Hematopoietic multipotent progenitor cell treated with erythropoietin and hydrocortisone succinate and interleukin-3 and kit ligand, for 15 days (in vitro differentiated cells): ENCODE measurements around the gene PCDHA7.
"Not testable (repeated sequence)": the region's sequence is repeated elsewhere in the genome, so short reads cannot be mapped to it uniquely, and the experiment has no call there.

Experiments
- DNase-seq: peaks from one replicate; pipeline ENCODE4 v3.0.0-alpha.2; 2015; ENCODE audit warnings: low spot score

The PCDHA7 gene

DNA sequence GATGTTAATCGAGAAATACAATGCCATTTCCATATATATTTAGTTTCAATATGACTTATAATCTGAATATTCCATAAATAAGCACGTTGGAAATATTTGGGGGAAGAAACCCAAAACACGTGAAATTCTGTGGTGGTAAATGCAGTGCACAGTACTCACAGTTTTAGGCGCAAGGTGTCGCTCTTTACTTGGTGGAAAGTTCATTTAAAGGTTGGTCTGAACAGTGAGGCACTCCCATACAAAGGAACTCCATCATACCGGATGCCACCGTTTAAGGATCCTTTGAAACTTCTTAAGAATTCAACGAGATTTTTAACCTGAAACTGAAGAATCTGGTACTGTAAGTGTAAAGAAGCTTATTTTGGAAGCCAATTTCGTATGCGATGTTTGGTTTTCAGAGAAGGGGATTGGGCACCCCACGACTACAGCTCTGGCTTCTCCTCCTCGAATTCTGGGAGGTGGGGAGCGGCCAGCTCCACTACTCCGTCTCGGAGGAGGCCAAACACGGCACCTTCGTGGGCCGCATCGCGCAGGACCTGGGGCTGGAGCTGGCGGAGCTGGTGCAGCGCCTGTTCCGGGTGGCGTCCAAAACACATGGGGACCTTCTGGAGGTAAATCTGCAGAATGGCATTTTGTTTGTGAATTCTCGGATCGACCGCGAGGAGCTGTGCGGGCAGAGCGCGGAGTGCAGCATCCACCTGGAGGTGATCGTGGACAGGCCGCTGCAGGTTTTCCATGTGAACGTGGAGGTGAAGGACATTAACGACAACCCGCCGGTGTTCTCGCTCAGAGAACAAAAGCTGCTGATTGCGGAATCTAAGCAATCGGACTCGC lies 34.9 kb downstream of the PCDHA7 start, which contains the start of gene PCDHA11:
PCDHA11 (plus strand) TSS at position 237 of the 834 bp plus-strand sequence; CDS start at position 384, 147 bp downstream.
- DNase-seq = no peak

DNA sequence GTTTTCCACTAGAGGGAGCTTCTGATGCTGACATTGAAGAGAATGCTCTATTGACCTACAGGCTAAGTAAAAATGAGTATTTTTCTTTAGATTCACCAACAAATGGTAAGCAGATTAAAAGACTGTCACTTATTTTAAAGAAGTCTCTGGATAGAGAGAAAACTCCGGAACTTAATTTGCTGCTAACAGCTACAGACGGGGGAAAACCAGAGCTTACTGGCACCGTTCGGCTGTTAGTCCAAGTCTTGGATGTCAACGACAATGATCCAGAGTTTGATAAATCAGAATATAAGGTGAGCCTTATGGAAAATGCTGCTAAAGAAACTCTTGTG lies 35.5 kb downstream of the PCDHA7 start:
- no peak for DNase-seq

DNA sequence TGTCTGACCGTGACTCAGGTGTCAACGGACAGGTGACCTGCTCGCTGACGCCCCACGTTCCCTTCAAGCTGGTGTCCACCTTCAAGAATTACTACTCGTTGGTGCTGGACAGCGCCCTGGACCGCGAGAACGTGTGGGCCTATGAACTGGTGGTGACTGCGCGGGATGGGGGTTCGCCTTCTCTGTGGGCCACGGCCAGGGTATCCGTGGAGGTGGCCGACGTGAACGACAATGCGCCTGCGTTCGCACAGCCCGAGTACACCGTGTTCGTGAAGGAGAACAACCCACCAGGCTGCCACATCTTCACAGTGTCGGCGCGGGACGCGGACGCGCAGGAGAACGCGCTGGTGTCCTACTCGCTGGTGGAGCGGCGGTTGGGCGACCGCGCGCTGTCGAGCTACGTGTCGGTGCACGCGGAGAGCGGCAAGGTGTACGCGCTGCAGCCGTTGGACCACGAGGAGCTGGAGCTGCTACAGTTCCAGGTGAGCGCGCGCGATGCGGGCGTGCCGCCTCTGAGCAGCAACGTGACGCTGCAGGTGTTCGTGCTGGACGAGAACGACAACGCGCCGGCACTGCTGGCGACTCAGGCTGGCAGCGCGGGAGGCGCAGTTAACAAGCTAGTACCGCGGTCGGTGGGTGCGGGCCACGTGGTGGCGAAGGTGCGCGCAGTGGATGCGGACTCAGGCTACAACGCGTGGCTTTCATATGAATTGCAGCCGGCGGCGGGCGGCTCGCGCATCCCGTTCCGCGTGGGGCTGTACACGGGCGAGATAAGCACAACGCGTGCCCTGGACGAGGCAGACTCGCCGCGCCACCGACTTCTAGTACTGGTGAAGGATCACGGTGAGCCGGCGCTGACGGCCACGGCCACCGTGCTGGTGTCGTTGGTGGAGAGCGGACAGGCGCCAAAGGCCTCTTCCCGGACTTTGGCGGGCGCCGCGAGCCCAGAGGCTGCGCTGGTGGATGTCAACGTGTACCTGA lies 36.4 kb downstream of the PCDHA7 start:
- DNase-seq = no peak

DNA sequence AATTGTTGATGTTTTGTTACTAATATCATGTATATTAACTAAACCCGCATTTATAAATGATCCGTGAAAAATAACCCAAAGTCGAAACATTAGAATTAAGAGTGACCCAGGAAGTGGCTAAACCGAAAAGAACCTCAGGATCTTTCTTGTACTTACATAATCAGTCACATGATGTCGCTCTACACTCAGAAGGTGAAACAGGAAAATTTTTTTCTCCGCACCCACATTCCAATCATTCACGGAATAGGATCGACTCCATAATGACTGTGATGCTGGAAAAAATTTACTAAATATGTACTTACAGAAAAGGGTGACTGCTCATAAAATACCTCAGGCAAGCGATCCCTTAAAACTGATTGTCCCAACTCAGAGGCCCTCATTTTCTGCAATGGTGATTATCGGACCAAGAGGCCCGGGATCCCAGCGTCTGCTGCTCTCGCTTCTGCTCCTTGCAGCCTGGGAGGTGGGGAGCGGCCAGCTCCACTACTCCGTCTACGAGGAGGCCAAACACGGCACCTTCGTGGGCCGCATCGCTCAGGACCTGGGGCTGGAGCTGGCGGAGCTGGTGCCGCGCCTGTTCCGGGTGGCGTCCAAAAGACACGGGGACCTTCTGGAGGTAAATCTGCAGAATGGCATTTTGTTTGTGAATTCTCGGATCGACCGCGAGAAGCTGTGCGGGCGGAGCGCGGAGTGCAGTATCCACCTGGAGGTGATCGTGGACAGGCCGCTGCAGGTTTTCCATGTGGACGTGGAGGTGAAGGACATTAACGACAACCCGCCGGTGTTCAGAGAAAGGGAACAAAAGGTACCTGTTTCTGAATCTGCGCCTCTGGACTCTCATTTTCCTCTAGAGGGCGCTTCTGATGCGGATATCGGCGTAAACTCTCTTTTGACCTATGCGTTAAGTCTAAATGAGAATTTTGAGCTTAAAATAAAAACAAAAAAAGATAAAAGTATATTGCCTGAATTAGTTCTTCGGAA lies 41.3 kb downstream of the PCDHA7 start, which contains the start of gene PCDHA12:
PCDHA12 (plus strand) TSS at position 224 of the 981 bp plus-strand sequence; CDS start at position 389, 165 bp downstream.
- no peak for DNase-seq

DNA sequence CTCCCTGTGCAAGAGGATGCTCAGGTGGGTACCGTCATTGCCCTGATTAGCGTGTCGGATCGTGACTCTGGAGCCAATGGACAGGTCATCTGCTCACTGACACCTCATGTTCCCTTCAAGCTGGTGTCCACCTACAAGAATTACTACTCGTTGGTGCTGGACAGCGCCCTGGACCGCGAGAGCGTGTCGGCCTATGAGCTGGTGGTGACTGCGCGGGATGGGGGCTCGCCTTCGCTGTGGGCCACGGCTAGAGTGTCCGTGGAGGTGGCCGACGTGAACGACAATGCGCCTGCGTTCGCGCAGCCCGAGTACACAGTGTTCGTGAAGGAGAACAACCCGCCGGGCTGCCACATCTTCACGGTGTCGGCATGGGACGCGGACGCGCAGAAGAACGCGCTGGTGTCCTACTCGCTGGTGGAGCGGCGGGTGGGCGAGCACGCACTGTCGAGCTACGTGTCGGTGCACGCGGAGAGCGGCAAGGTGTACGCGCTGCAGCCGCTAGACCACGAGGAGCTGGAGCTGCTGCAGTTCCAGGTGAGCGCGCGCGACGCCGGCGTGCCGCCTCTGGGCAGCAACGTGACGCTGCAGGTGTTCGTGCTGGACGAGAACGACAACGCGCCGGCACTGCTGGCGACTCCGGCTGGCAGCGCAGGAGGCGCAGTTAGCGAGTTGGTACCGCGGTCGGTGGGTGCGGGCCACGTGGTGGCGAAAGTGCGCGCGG lies 42.6 kb downstream of the PCDHA7 start:
- not testable (repeated sequence) for DNase-seq

DNA sequence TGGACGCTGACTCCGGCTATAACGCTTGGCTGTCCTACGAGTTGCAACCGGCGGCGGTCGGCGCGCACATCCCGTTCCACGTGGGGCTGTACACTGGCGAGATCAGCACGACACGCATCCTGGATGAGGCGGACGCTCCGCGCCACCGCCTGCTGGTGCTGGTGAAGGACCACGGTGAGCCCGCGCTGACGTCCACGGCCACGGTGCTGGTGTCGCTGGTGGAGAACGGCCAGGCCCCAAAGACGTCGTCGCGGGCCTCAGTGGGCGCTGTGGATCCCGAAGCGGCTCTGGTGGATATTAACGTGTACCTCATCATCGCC lies 43.2 kb downstream of the PCDHA7 start:
- DNase-seq = no peak

DNA sequence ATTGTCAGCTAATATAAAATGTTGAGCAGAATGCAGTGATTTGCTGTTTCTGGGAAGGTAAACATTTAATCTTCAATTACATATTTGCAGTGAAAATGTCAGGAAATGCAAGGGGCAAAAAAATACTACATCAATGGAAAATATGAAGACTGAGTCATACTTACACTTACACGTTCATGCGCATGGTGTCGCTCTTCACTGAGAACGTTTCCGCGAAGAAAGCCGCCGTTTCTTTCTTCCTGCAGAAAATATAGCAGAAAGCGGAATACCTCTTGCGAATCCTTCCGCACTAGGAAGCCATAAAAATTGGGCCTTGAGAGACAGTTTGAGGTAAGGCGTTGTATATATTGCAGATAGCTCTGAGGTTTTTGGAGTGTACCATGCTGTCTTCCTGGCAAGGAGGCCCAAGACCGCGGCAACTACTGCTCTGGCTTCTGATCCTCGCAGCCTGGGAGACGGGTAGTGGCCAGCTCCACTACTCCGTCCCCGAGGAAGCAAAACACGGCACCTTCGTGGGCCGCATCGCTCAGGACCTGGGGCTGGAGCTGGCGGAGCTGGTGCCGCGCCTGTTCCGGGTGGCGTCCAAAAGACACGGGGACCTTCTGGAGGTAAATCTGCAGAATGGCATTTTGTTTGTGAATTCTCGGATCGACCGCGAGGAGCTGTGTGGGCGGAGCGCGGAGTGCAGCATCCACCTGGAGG lies 48.0 kb downstream of the PCDHA7 start, which contains the start of gene PCDHA13:
PCDHA13 (plus strand) TSS at position 236 of the 702 bp plus-strand sequence; CDS start at position 381, 145 bp downstream.
- DNase-seq = no peak

DNA sequence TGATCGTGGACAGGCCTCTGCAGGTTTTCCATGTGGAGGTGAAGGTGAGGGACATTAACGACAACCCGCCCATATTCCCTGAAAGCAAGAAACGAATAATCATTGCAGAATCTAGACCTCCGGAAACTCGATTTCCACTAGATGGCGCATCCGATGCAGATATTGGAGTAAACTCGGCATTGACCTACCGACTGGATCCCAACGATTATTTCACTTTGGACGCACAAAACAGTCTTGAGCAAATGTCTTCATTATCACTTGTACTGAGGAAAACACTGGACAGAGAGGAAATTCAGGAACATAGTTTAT lies 48.5 kb downstream of the PCDHA7 start:
- no peak for DNase-seq

DNA sequence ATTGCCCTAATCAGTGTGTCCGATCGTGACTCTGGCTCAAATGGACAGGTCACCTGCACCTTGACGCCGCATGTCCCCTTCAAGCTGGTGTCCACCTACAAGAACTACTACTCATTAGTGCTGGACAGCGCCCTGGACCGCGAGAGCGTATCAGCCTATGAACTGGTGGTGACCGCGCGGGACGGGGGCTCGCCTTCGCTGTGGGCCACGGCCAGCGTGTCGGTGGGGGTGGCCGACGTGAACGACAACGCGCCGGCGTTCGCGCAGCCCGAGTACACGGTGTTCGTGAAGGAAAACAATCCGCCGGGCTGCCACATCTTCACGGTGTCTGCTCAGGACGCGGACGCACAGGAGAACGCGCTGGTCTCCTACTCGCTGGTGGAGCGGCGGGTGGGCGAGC lies 49.3 kb downstream of the PCDHA7 start:
- DNase-seq = no peak

DNA sequence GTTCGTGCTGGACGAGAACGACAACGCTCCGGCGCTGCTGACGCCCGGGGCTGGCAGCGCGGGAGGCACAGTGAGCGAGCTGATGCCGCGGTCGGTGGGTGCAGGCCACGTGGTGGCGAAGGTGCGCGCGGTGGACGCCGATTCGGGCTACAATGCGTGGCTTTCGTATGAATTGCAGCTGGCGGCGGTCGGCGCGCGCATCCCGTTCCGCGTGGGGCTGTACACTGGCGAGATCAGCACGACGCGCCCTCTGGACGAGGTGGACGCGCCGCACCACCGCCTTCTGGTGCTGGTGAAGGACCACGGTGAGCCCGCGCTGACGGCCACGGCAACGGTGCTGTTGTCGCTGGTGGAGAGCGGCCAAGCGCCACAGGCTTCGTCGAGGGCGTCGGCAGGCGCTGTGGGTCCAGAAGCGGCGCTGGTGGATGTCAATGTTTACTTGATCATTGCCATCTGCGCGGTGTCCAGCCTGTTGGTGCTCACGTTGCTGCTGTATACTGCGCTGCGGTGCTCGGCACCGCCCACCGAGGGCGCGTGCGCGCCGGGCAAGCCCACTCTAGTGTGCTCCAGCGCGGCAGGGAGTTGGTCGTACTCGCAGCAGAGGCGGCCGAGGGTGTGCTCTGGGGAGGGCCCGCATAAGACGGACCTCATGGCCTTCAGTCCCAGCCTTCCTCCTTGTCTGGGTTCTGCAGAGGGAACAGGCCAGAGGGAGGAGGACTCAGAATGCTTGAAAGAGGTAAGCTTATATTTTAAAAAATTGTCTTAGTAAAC lies 50.0 kb downstream of the PCDHA7 start:
- no peak for DNase-seq
